IMR-90 (cell line): Measurements from ENCODE around the gene COG1. TPM values are rescaled to one million over a fixed set of nuclear protein-coding genes. Genes with fewer than 3 reads are reported as not detected.
"Not testable (repeated sequence)": the region's sequence is repeated elsewhere in the genome, so short reads cannot be mapped to it uniquely, and the experiment has no call there.

Experiments
- ATAC-seq: fragments of 200-7000 bp; cut with Tn5 transposase; 2 replicates; pipeline ENCODE4 v1.9.1; 2020; ENCODE audit warnings: low read depth, mild to moderate bottlenecking, moderate library complexity
- BruUV-seq: library from RNA; stranded (reverse); fragments of 400-500 nt; replicated peaks from 2 replicates; lab custom pipeline; 2021; lab: Mats Ljungman, UMichigan
- CTCF ChIA-PET: fragments of 300-600 bp; formaldehyde crosslinking; extraction: SDS; loops from one replicate; lab custom pipeline; 2021; ENCODE audit warnings: antibody characterized with exemption; lab: Yijun Ruan, JAX
- POLR2A ChIA-PET: fragments of 300-600 bp; sonication (Branson Sonifier 250); formaldehyde crosslinking; loops from one replicate; lab custom pipeline; 2022; ENCODE audit warnings: antibody characterized with exemption; ENCODE audit not compliant: unreplicated experiment; lab: Charles Lee
- DNase-seq: peaks from one replicate; pipeline ENCODE4 v3.0.0; 2013
- H2AFZ ChIP-seq: replicated peaks from 2 replicates; pipeline ENCODE3; 2013; ENCODE audit warnings: low read length, mild to moderate bottlenecking; ENCODE audit not compliant: poor library complexity
- H2AK5ac ChIP-seq: 2 replicates; pipeline ENCODE4 v1.6.1; 2013; ENCODE audit warnings: low read depth, low read length, inconsistent platforms
- H2AK9ac ChIP-seq: replicated peaks from 2 replicates; pipeline ENCODE3; 2013; ENCODE audit warnings: mild to moderate bottlenecking, low read depth, low read length, moderate library complexity; ENCODE audit not compliant: poor library complexity
- H2BK120ac ChIP-seq: 2 replicates; pipeline ENCODE4 v1.6.1; 2013; ENCODE audit warnings: low read depth, low read length, inconsistent platforms
- H2BK15ac ChIP-seq: 3 replicates; pipeline ENCODE4 v1.6.1; 2013; ENCODE audit warnings: low read depth, low read length, inconsistent platforms
- H2BK20ac ChIP-seq: 2 replicates; pipeline ENCODE4 v1.6.1; 2013; ENCODE audit warnings: low read depth, mild to moderate bottlenecking, inconsistent platforms, low read length, moderate library complexity
- H2BK5ac ChIP-seq: 2 replicates; pipeline ENCODE4 v1.6.1; 2013; ENCODE audit warnings: mild to moderate bottlenecking, low read depth, low read length, inconsistent platforms; ENCODE audit not compliant: poor library complexity, severe bottlenecking
- H3K14ac ChIP-seq: replicated peaks from 2 replicates; pipeline ENCODE4 v1.6.1; 2013; ENCODE audit warnings: low read depth, low read length, inconsistent platforms
- H3K18ac ChIP-seq: 2 replicates; pipeline ENCODE4 v1.6.1; 2013; ENCODE audit warnings: low read depth, low read length, control low read depth
- H3K23ac ChIP-seq: 2 replicates; pipeline ENCODE4 v1.6.1; 2013; ENCODE audit warnings: low read depth, low read length, inconsistent platforms
- H3K27ac ChIP-seq: 2 replicates; pipeline ENCODE4 v1.5.1; 2013; ENCODE audit warnings: mild to moderate bottlenecking, control low read depth, low read length; ENCODE audit not compliant: insufficient read depth
- H3K27me3 ChIP-seq: 2 replicates; pipeline ENCODE4 v1.6.1; 2013; ENCODE audit warnings: low read length; ENCODE audit not compliant: control insufficient read depth, insufficient read depth
- H3K36me3 ChIP-seq: 2 replicates; pipeline ENCODE4 v1.6.1; 2013; ENCODE audit warnings: low read length, mixed read lengths; ENCODE audit not compliant: control insufficient read depth, insufficient read depth
- H3K4ac ChIP-seq: 2 replicates; pipeline ENCODE4 v1.6.1; 2013; ENCODE audit warnings: low read depth, low read length, inconsistent platforms
- H3K4me1 ChIP-seq: 2 replicates; pipeline ENCODE4 v1.6.1; 2013; ENCODE audit warnings: low read length, mixed read lengths; ENCODE audit not compliant: control insufficient read depth, insufficient read depth
- H3K4me2 ChIP-seq: 2 replicates; pipeline ENCODE4 v1.6.1; 2013; ENCODE audit warnings: low read depth, mild to moderate bottlenecking, control low read depth, low read length, moderate library complexity
- H3K4me3 ChIP-seq: 2 replicates; pipeline ENCODE4 v1.5.1; 2013; ENCODE audit warnings: low read depth, mild to moderate bottlenecking, control low read depth, low read length, moderate library complexity; ENCODE audit not compliant: insufficient read depth
- H3K56ac ChIP-seq: 2 replicates; pipeline ENCODE4 v1.6.1; 2013; ENCODE audit warnings: low read length, inconsistent platforms; ENCODE audit not compliant: insufficient read depth; ENCODE audit errors: extremely low read depth
- H3K79me1 ChIP-seq, 2 experiments: 2 replicates each; pipeline ENCODE4 v1.6.1; 2013; ENCODE audit warnings: low read length in 2 of 2, inconsistent platforms in 1 of 2, low read depth in 1 of 2
- H3K9ac ChIP-seq: 2 replicates; pipeline ENCODE4 v1.6.1; 2013; ENCODE audit warnings: low read depth, low read length, control low read depth
- H3K9me1 ChIP-seq: 2 replicates; pipeline ENCODE4 v1.6.1; 2013; ENCODE audit warnings: low read length, inconsistent platforms; ENCODE audit not compliant: insufficient read depth
- H3K9me3 ChIP-seq: 2 replicates; pipeline ENCODE4 v1.6.1; 2013; ENCODE audit warnings: low read length; ENCODE audit not compliant: control insufficient read depth, insufficient read depth
- H4K20me1 ChIP-seq: 2 replicates; pipeline ENCODE4 v1.6.1; 2013; ENCODE audit warnings: low read length, inconsistent platforms; ENCODE audit not compliant: insufficient read depth
- H4K5ac ChIP-seq: 2 replicates; pipeline ENCODE4 v1.6.1; 2013; ENCODE audit warnings: mild to moderate bottlenecking, low read depth, low read length, control low read depth
- H4K8ac ChIP-seq, 2 experiments: 2 replicates each; pipeline ENCODE4 v1.6.1; 2013; ENCODE audit warnings: low read depth in 2 of 2, low read length in 2 of 2, control low read depth in 1 of 2, inconsistent platforms in 1 of 2
- H4K91ac ChIP-seq: 2 replicates; pipeline ENCODE4 v1.6.1; 2013; ENCODE audit warnings: low read depth, low read length, inconsistent platforms; ENCODE audit not compliant: insufficient read depth
- WGBS, 2 experiments: methylation state at CpG; one replicate each; pipeline versions ENCODE4 v1.1.5 to v1.1.7; 2013; ENCODE audit warnings: missing lambda C conversion rate in 2 of 2; ENCODE audit not compliant: insufficient read length in 1 of 2; ENCODE audit errors: extremely low coverage in 2 of 2; 5-methylcytosine and 5-hydroxymethylcytosine counted together
- dilution Hi-C: fragments of 300-500 bp; cut with HindIII; formaldehyde crosslinking; loops from one replicate; pipeline ENCODE4 v1.14.3; 2018; ENCODE audit warnings: low sequenced_read_pairs; ENCODE audit not compliant: unreplicated experiment
- in situ Hi-C: fragments of 300-500 bp; cut with MboI; formaldehyde crosslinking; loops from 3 replicates; pipeline ENCODE4 v1.14.3; 2019; ENCODE audit warnings: low sequenced_read_pairs, inconsistent platforms, mixed read lengths
- intact Hi-C: fragments of 100-400 bp; cut with micrococcal nuclease; formaldehyde crosslinking; loops from 2 replicates; pipeline ENCODE4 v1.10.0; 2022
- polyA plus RNA-seq, 3 experiments: library from polyadenylated mRNA; depleted of rRNA; stranded (reverse); fragments of >200 nt; gene quantifications; 2 replicates each; pipeline ENCODE4 v1.2.3, GENCODE V29; 2012; ENCODE audit warnings: low replicate concordance in 1 of 3
- total RNA-seq: library from RNA; depleted of rRNA; stranded (reverse); fragments of >200 nt; gene quantifications from 2 replicates; pipeline ENCODE4 v1.2.3, GENCODE V29; 2012

The COG1 gene
- total and polyA plus RNA-seq, 2 of the 4 experiments (the other 2 are of a cell fraction): 18.3 to 35.1 TPM

DNA sequence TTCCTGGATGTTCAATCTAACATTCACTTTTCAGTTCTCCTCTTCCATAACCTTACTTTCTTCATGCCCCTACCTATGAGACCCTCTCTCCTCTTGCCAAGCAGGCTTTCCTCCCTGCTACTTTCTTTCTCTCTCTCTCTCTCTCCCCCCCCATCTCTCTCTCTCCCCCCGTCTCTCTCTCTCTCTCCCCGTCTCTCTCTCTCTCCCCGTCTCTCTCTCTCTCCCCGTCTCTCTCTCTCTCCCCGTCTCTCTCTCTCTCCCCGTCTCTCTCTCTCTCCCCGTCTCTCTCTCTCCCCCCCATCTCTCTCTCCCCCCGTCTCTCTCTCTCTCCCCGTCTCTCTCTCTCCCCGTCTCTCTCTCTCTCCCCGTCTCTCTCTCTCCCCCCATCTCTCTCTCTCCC, 45.1 kb upstream of the COG1 start:
- DNase-seq, H3K9me3 ChIP-seq, H3K36me3 ChIP-seq, POLR2A ChIA-PET, CTCF ChIA-PET, H3K18ac ChIP-seq, H2BK20ac ChIP-seq, H2AK9ac ChIP-seq, H3K27ac ChIP-seq, H3K9ac ChIP-seq, H2BK120ac ChIP-seq, H3K79me1 ChIP-seq, H3K56ac ChIP-seq, ATAC-seq, H4K91ac ChIP-seq, BruUV-seq, H2AK5ac ChIP-seq, intact Hi-C loops, H3K4ac ChIP-seq, H4K5ac ChIP-seq, H4K20me1 ChIP-seq, H4K8ac ChIP-seq, H3K9me1 ChIP-seq, H2BK15ac ChIP-seq, H3K14ac ChIP-seq, H2BK5ac ChIP-seq, in situ Hi-C loops, dilution Hi-C loops, H3K23ac ChIP-seq, H3K4me1 ChIP-seq: not testable (repeated sequence)
- WGBS, 2 experiments: no CpG with 5 or more reads among the region's 11 CpGs
- Histone ChIP-seq H2AFZ (peak overlapping the region; percentile 72), H3K4me2 (peak overlapping the region; percentile 71), H3K27me3 (peaks cover 10% of the 10 kb centered on the region), H3K4me3 (peak overlapping the region; percentile 21)
